Measurements from ENCODE around the gene MARVELD3.

DNA sequence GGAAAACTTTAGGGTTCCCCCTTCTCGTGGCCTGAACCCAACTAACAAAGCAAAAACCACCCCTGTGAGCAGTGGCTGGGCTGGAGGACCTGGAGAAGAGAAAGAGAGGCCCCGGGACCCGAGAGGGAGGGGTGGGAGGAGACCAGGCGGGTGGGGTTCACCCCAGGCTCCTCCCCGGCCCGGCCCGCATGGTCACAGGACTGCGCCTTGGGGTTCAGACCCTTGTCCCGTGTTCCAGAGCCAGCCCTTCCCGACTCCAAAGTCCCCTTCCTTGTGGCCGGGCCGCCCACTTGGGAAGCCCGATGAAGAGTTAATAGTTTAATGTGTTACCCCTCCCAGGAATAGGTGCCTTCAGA, 852 bp downstream of the MARVELD3 start:
- TF ChIP-seq EZH2 (IDR thresholded peaks at IDR 0.05; ENCODE audit: borderline replicate concordance) (no peak), EZH2phosphoT487 (IDR thresholded peaks at IDR 0.05; ENCODE audit: low read depth, severe bottlenecking, unreplicated experiment) (no peak)
- TF ChIP-seq, protein P1, sequence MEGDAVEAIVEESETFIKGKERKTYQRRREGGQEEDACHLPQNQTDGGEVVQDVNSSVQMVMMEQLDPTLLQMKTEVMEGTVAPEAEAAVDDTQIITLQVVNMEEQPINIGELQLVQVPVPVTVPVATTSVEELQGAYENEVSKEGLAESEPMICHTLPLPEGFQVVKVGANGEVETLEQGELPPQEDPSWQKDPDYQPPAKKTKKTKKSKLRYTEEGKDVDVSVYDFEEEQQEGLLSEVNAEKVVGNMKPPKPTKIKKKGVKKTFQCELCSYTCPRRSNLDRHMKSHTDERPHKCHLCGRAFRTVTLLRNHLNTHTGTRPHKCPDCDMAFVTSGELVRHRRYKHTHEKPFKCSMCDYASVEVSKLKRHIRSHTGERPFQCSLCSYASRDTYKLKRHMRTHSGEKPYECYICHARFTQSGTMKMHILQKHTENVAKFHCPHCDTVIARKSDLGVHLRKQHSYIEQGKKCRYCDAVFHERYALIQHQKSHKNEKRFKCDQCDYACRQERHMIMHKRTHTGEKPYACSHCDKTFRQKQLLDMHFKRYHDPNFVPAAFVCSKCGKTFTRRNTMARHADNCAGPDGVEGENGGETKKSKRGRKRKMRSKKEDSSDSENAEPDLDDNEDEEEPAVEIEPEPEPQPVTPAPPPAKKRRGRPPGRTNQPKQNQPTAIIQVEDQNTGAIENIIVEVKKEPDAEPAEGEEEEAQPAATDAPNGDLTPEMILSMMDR (IDR thresholded peaks at IDR 0.05; ENCODE audit: poor library complexity), result no peak
